Astrocyte of the hippocampus (primary cell): ENCODE measurements around the gene FBXW4.

Source experiments
- DNase-seq: peaks from one replicate; pipeline ENCODE4 v3.0.0; 2011; ENCODE audit warnings: low read depth, low spot score

FBXW4 gene, protein sequence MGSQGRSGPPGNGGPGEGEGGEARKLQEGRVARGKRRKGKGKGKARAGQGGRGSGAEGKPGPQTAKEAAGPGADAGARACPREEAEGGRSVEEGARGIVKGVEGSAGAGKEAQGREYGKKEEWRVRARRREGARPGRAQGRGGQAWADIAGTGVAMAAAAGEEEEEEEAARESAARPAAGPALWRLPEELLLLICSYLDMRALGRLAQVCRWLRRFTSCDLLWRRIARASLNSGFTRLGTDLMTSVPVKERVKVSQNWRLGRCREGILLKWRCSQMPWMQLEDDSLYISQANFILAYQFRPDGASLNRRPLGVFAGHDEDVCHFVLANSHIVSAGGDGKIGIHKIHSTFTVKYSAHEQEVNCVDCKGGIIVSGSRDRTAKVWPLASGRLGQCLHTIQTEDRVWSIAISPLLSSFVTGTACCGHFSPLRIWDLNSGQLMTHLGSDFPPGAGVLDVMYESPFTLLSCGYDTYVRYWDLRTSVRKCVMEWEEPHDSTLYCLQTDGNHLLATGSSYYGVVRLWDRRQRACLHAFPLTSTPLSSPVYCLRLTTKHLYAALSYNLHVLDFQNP

GRCh38 chr10:101694674-101695403, at the start of gene FBXW4:
Gene FBXW4 (minus strand): TSS chr10:101695170. CDS start chr10:101695105, 65 bp downstream.
- DNase-seq = peak; percentile 72

DNA sequence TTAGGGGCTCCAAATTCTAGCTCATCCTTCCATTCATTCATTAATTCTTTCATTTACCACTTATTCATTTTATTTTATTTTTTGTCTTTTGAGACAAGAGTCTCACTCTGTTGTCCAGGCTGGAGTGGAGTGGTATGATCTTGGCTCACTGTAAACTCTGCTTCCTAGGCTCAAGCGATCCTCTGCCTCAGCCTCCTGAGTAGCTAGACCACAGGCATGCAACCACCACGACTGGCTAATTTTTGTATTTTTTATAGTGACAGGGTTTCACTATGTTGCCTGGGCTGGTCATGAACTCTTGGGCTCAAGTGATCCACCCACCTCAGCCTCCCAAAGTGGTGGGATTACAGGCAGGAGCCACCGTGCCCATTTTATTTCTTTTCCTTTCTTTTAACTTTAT, 49.3 kb upstream of the FBXW4 start:
- no peak for DNase-seq

DNA sequence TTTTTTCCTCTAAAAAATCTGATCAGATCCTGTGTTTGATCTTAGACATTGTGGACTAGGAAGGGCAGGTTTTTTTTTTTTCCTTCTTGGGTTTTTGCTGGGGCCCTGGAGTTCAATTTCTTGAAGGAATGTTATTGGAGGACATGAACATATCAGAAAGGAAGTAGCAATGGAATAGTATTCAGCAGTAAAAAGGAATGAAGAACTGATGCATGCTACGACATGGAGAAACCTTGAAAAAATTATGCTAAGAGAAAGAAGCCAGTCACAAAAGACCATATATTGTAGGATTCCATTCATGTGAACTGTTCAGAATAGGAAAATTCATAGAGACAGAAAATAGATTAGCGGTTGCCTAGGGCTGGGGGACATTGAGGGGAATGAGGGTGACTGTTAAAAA, 47.0 kb upstream of the FBXW4 start:
- DNase-seq = no peak

DNA sequence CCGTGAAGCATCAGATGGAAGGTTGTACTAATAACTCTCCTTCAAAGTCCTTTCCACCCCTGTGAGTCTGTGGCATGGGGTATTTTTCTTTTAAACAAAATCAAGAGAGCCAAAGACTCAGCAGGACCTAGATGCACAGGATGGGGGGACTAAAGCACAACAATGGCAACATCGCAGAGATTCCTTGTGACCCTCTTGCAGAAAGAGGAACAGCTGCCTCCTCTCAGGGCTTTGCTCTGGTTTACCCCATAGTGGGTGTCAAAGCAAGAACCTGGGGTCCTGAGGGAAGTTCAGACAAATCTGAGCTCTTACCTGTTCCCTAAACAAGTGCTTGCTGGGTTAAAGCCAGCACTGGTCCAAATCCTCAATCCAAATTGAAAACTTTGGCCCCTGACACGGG, 41.7 kb upstream of the FBXW4 start:
- DNase-seq = no peak

DNA sequence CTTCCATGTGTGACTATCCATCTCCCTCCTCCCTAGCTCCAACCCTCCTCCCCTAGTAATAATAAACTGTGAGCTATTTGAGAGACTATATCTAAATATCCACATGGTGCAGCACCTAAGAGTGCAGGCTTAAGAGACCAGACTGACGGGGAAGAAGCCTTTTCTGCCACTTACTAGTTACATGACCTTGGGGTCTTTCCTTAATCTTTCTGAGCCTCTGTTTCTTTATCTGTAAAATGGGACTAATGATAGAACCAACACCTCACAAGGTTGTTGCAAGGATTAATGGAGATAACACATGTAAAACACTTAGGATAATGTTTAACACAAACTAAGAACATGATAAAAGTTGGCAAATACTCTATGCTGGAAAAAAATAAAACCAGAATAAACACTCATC, 37.1 kb upstream of the FBXW4 start:
- DNase-seq = no peak

DNA sequence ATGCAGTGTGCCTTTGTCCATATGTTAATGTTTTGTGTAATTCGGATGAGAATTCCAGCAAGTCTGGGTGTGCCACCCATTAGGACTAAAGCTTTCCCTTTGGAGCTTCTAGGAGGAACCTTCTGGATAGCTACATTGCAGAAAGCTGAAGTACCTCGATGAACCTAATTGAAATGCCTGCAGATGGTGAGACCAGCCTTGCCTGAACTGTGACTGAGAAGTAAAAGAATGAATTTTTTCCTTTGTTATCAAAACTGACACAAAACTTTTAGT, 31.1 kb upstream of the FBXW4 start:
- no peak for DNase-seq

DNA sequence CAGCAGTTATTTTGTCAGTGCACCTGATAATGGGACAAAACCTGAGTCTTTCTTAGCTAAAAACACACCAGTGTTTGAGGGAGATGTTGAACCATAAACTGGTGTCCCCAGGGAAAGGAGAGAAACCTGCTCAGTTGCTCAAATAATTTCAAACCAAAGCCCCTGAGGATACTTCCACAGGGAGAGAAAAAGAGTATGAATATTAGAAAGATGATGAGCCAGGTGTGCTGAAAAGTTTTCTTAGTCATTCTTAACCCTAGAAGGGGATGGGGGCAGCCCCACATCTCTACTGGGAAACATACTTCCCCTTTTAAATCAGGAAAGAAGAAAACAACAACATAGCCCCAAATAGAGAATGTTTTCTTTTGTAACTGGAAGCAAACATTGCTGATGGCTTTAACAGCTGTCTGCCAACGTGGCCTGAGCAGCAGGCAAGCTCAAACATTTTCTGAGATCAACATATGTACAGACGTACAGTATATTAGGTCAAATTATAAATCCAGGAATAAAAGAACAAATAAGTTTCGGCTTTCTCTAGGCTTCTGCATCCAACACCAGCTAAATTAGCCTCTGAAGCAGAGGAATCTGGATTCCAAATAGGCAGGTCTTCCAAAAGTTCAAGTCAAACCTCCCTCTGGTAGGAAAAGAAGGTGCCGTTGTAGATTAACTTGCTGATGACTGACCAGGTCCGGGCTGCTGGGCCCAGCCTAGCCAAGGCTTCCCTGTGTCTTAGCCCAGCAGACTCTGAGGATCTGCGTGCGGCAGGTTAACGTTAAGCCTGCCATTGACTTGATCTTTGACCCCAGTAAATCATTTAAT, 30.5 kb upstream of the FBXW4 start:
- DNase-seq = no peak

GRCh38 chr10:101724446-101724845, 29.5 kb upstream of the FBXW4 start:
- DNase-seq = no peak

DNA sequence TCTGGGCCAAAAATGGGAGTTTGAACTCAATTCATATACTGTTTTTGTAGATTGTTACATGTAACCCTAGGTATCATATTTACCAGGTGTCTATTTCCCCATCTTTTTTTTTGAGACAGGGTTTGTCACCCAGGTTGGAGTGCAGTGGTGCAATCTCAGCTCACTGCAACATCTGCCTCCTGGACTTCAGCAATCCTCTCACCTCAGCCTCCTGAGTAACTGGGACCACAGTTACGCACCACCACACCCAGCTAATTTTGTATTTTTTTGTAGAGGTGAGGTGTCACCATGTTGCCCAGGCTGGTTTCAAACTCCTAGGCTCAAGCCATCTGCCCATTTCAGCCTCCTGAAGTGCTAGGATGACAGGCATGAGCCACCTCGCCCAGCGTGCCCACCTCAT, 28.2 kb upstream of the FBXW4 start:
- no peak for DNase-seq

DNA sequence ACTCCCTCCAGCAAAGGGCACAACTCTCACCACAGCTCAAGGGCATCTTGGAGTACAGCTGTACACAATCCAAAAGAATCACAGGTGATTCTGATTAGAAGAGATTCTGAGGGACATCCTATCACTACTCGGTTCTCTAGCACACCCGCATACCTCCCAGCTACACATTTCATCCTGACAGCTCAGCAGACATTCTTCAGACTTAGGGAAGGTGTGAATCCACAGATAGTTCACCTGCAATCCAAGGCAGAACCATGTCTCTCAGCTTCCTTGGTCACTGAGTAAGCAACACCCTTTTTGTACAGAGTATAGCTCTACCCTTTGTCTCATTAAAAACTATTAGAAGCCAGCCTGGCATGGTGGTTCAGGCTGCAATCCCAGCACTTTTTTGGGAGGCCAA, 26.8 kb upstream of the FBXW4 start:
- no peak for DNase-seq

GRCh38 chr10:101720606-101721230, 25.7 kb upstream of the FBXW4 start:
- no peak for DNase-seq

DNA sequence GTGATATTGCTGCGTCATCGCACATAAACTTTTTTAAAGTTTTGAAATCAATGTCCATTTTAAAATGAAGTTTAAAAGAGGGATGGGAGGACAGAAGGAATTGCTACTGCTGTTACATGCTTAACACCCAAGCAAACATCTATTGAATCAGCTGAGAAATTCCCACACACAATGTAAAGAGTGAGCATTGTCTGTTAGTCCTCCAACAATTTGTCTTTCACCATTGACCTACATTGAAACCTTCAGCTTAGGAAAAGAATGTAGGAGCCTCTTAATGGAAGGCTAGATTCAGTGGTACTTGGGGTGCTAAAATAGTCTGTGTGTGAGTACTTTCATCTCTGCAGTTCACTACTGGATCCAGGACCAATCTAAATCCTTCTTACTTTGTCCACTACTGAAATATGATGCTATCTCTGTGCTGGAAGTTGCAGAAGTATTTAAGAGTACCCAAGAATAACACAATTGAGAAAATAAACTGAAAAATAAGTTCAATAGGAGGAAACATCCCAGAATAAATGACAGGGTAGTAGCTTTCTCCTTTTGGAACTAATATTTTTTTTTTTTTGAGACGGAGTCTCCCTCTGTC, 23.8 kb upstream of the FBXW4 start:
- DNase-seq = no peak

DNA sequence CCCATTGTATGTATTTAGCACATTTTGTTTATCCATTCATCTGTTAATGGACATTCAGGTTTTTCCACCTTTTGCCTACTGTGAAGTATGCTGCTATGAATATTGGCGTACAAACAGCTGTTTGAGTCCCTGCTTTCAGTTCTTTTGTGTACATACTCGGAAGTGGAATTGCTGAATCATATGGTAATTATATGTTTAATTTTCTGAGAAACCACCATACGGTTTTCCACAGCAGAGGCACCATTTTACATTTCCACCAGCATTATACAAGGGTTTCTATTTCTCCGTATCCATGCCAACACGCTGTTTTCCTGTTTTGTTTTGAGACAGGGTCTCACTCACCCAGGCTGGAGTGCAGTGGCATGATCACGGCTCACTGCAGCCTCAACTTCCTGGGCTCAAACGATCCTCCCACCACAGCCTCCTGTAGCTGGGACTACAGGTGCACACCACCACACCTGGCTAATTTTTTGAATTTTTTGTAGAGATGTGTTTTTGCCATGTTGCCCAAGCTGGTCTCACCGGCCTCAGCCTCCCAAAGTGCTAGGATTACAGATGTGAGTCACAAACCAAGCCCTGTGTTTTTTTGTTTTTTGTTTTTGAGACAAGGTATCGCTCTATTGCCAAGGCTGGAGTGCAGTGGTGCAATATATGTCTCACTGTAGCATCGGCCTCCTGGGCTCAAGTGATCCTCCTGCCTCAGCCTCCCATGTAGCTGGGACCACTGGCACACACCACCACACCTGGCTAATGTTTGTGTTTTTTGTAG, 22.1 kb upstream of the FBXW4 start:
- no peak for DNase-seq

DNA sequence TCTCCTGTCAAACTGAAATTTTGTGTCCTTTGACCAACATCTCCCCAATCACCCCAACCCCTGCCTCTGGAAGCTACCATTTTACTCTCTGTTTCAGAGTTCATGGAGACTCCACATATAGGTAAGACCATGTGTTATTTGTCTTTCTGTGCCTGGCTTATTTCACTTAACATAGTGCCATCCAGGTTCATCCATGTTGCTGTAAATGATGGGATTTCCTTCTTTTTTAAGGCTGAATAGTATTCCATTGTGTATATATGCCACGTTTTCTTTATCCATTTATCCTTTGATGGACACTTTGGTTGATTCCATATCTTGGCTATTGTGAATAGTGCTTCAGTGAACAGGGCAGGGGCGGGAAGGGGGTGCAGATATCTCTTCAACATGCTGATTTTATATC, 18.0 kb upstream of the FBXW4 start:
- no peak for DNase-seq

GRCh38 chr10:101710793-101711192, 15.8 kb upstream of the FBXW4 start:
- no peak for DNase-seq

GRCh38 chr10:101710059-101710695, 15.2 kb upstream of the FBXW4 start:
- peak; percentile 25 for DNase-seq

GRCh38 chr10:101709359-101710058, 14.5 kb upstream of the FBXW4 start:
- DNase-seq = no peak

- no peak for DNase-seq
Observed at GRCh38 chr10:101708870-101709269, 13.9 kb upstream of the FBXW4 start.

DNA sequence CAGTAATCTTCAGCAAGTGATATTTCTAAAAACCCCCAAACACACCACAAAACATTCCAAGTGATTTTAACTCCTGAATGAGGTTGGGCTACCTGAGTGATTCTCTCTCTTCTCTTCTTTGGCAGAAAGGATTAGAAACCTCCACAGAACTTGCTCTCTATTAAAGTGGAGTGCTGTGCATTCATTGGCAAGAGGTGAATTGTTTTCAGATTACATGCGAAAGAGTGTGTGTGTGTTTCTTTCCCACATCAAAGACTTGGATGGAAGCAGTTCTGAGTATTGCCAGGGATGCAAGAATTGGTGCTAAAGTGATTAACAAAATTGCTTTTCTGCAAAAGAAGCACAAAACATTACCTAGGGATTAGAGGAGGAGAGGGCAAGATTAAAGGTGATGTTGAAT, 13.1 kb upstream of the FBXW4 start:
- DNase-seq = peak; percentile 56
